Kidney epithelial cell (primary cell): ENCODE results near the gene MTHFS. TPM values are rescaled to one million over a fixed set of nuclear protein-coding genes. Genes with fewer than 3 reads are reported as not detected.

Experiments used
- DNase-seq: peaks from one replicate; pipeline ENCODE4 v3.0.0-alpha.2; 2010; ENCODE audit warnings: low read depth
- H3K27me3 ChIP-seq: 2 replicates; pipeline ENCODE4 v1.6.0; 2011; ENCODE audit warnings: low read length; ENCODE audit not compliant: control insufficient read depth, insufficient read depth
- H3K36me3 ChIP-seq: 2 replicates; pipeline ENCODE4 v1.5.1; 2011; ENCODE audit warnings: low read length; ENCODE audit not compliant: control insufficient read depth, insufficient read depth
- H3K4me3 ChIP-seq: 2 replicates; pipeline ENCODE4 v1.5.1; 2011; ENCODE audit warnings: low read depth, mild to moderate bottlenecking, control low read depth, low read length
- total RNA-seq: library from RNA; depleted of rRNA; stranded (reverse); fragments of >200 nt; gene quantifications from 2 replicates; pipeline ENCODE4 v1.2.3, GENCODE V29; 2015
- TF ChIP-seq, protein P1 (sequence below): IDR thresholded peaks from 2 replicates; pipeline ENCODE4 v1.5.1; 2011; ENCODE audit warnings: mild to moderate bottlenecking, moderate library complexity, low read length, control low read depth, inconsistent platforms; ENCODE audit not compliant: insufficient read depth, poor library complexity, severe bottlenecking

The MTHFS gene
- total RNA-seq, 1 donor from 2014 or later = 36.5 TPM

DNA sequence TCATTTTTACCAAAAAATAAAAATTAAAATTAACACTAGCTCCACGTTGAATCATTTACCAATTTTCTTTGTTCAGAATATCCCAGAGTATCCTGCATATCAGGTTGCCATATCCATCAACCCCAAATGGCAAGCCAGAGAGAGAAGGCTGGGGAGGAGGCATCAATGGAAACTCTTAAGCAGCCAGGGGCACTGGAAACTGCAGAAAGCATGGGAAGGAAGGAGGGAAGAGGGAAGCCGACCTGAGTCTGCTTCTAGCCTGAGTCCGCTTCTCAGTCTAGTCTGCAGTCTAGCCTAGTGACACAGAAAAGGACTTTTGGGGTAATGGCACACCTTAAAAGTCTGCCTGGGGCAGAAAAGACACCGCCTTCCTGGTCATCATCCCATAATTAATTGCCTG is 1.6 kb upstream of the MTHFS start:
- no peak for DNase-seq
- TF ChIP-seq, protein P1, sequence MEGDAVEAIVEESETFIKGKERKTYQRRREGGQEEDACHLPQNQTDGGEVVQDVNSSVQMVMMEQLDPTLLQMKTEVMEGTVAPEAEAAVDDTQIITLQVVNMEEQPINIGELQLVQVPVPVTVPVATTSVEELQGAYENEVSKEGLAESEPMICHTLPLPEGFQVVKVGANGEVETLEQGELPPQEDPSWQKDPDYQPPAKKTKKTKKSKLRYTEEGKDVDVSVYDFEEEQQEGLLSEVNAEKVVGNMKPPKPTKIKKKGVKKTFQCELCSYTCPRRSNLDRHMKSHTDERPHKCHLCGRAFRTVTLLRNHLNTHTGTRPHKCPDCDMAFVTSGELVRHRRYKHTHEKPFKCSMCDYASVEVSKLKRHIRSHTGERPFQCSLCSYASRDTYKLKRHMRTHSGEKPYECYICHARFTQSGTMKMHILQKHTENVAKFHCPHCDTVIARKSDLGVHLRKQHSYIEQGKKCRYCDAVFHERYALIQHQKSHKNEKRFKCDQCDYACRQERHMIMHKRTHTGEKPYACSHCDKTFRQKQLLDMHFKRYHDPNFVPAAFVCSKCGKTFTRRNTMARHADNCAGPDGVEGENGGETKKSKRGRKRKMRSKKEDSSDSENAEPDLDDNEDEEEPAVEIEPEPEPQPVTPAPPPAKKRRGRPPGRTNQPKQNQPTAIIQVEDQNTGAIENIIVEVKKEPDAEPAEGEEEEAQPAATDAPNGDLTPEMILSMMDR = no peak
- Histone ChIP-seq H3K4me3 (no peak overlapping the region), H3K27me3 (no peaks in the 10 kb centered on the region), H3K36me3 (no peaks in the 10 kb centered on the region)

DNA sequence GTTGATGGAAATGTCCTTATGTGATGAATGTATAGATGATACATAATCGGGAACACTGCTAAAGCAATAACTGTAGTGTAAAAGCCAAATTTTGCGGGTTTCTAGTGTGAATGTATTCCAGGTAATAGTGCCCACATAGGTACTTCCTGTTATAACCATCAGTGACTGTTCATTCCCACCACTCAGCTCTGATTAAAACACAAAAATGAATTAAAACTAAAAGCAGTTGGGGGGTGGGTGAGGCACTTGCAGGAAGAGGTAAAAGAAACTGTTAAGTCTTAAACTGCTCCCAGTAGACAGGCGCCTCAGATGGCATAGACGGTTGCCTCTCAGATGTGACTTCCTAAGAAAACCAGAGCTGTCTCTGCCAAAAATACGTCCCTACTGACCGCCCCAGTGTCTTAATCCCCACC is 893 bp upstream of the MTHFS start:
- no peak for DNase-seq
- Histone ChIP-seq H3K27me3 (no peaks in the 10 kb centered on the region), H3K4me3 (no peak overlapping the region), H3K36me3 (no peaks in the 10 kb centered on the region)
- TF ChIP-seq, protein P1 = no peak

DNA sequence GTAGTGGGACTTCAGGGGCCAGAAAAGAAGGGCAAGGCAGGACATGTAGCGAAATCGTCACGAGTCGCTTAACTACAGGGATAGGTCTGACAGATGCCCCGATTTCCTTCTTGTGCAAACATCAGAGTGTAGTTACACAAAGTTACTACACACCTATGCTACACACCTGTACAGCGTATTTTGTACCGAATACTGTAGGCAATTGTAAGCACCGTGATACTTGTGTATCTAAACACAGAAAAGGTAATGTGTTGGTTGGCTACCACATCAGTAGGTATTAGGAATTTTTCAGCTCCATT is 515 bp upstream of the MTHFS start:
- Histone ChIP-seq H3K4me3 (peak overlapping the region; percentile 90), H3K36me3 (no peaks in the 10 kb centered on the region), H3K27me3 (no peaks in the 10 kb centered on the region)
- TF ChIP-seq, protein P1 = no peak
- no peak for DNase-seq

DNA sequence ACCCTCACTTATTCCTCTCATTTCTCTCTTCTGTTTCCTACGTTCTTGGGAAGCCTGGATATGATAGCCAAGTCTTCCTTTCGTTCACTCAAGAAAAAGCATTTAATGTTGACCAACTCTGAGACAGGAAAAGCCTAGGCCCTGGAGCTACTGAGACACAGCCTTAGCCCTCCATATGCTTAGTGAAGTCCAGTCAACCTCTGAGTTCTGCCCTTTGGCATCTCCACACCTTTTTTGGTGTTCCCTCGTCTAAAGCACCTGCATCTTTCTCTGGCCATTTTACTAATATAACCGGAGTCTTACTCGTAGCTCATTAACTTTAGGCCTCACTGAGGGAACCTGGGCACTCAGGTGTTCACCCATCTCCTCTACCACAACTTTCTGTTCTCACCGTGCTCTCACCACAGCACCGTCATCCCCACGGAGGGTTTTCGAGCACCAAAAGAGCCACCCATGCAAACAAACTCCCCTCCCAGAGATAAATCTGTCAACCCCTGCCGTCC is 632 bp downstream of the MTHFS start:
- Histone ChIP-seq H3K27me3 (no peaks in the 10 kb centered on the region), H3K4me3 (peak overlapping the region; percentile 90), H3K36me3 (no peaks in the 10 kb centered on the region)
- DNase-seq = no peak
- TF ChIP-seq, protein P1 = no peak

DNA sequence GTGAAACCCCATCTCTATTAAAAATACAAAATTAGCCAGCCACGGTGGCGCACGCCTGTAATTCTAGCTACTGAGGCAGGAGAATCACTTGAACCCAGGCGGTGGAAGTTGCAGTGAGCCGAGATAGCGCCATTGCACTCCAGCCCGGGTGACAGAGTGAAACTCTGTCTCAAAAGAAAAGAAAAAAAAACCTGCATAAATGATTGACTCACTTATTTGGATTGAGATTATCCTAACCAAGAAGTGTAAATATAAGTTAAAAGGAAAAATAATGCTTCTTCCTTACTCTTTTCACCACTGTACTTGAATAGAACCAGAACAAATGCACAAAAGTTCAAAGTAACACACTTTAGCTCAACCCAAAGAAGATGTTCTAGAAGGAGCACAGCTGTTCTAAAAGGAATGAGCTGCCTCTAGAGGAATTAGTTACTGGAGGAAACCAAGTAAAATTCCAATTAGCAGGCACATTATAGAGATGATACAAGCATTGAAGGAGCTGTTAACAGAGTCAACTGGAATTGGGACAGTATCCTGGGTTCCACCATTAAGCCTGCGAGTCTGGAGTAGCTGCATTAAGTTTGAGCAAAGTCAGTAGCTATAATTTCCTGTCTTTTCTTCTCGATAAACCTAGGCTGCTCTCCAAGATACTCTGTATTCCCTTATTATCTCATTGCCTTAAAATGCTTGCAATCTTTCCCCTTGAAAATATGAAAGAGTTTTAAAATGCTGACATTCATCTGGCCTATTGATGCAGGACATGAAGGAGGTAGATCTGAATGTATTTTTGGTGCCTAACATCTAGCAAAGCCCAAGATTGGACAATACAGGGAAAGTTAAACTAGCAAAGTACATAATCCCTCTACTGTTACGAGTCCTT is 9.5 kb downstream of the MTHFS start:
- H3K4me3 ChIP-seq = no peak overlapping the region
- TF ChIP-seq, protein P1 = no peak
- no peaks in the 10 kb centered on the region for H3K27me3 ChIP-seq
- DNase-seq = no peak
- H3K36me3 ChIP-seq = no peaks in the 10 kb centered on the region

DNA sequence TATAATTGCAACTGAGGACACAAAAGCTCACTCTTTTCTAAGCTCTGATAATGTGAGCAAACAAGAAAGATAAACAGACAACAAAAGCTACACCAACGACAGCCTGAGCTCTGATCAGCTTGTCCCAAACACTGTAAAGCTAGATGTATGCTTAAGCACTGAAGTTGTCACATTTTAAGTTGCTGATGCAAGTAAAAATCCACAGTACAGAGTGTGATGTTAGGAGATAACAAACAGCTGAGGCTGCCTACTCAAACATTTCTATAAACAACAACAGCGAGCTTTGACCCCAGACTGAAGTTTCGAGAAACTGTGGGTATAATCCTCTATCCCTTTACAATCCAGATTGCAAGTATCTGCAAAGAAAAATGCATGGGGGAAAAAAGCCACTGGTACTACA is 10.7 kb downstream of the MTHFS start:
- H3K36me3 ChIP-seq = no peaks in the 10 kb centered on the region
- TF ChIP-seq, protein P1 = no peak
- DNase-seq = no peak
- H3K4me3 ChIP-seq = no peak overlapping the region
- H3K27me3 ChIP-seq = no peaks in the 10 kb centered on the region
